HepG2 (cell line): Measurements from ENCODE around the gene SMURF1.

Source experiments
- GABPB1 ChIP-seq: IDR thresholded peaks from 2 replicates; pipeline ENCODE4 v1.6.1; 2016; ENCODE audit warnings: mild to moderate bottlenecking, missing genetic modification reagents, moderate library complexity, missing compliant biosample characterization
- TF ChIP-seq, protein P1 (sequence below): sonication (generic); formaldehyde crosslinking; IDR thresholded peaks from 2 replicates; pipeline ENCODE4 v1.5.0; 2020; ENCODE audit warnings: mild to moderate bottlenecking, missing genetic modification reagents, moderate library complexity

DNA sequence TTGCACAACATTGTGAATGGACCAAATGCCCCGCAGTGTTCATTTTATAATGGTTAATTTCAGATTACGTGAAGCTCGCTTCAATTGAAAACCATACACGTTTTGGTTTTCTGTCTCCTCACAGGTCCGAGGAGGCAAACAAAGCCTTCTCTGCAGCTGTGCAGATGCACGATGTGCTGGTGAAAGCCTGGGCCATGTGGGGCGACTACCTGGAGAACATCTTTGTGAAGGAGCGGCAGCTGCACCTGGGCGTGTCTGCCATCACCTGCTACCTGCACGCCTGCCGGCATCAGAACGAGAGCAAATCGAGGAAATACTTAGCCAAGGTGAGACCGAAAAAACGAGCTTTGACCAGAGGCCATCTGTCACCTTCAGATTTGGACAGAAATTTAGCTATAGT lies 155.3 kb downstream of the SMURF1 start:
- TF ChIP-seq, protein P1, sequence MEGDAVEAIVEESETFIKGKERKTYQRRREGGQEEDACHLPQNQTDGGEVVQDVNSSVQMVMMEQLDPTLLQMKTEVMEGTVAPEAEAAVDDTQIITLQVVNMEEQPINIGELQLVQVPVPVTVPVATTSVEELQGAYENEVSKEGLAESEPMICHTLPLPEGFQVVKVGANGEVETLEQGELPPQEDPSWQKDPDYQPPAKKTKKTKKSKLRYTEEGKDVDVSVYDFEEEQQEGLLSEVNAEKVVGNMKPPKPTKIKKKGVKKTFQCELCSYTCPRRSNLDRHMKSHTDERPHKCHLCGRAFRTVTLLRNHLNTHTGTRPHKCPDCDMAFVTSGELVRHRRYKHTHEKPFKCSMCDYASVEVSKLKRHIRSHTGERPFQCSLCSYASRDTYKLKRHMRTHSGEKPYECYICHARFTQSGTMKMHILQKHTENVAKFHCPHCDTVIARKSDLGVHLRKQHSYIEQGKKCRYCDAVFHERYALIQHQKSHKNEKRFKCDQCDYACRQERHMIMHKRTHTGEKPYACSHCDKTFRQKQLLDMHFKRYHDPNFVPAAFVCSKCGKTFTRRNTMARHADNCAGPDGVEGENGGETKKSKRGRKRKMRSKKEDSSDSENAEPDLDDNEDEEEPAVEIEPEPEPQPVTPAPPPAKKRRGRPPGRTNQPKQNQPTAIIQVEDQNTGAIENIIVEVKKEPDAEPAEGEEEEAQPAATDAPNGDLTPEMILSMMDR, result no peak
- no peak for TF ChIP-seq GABPB1
